Omental fat pad (tissue), 4 donors: Measurements from ENCODE around the gene USP37. TPM values are rescaled to one million over a fixed set of nuclear protein-coding genes. Genes with fewer than 3 reads are reported as not detected.

Experiments used
- ATAC-seq: fragments of 150-250 bp; one replicate; pipeline ENCODE4 v1.9.1; 2016; ENCODE audit warnings: mild to moderate bottlenecking, moderate library complexity; ENCODE audit not compliant: low FRiP score
- DNase-seq: peaks from one replicate; pipeline ENCODE4 v3.0.0-alpha.2; 2019; ENCODE audit warnings: low spot score
- small RNA-seq: library from RNA; depleted of rRNA; stranded (forward); fragments of <200 nt; gene quantifications from one replicate; pipeline ENCODE3, GENCODE V24; 2016
- total RNA-seq, 4 donors: library from RNA; depleted of rRNA; stranded (reverse); fragments of >200 nt; gene quantifications; one replicate each; pipeline ENCODE4 v1.1.0, GENCODE V29; 2016
- TF ChIP-seq, protein P1 (sequence below), 3 donors: fragments of 450-650 bp; IDR thresholded peaks; one replicate each; pipeline ENCODE4 v1.5.1; 2016 to 2017; ENCODE audit warnings: antibody characterized with exemption in 3 of 3, mild to moderate bottlenecking in 3 of 3, moderate library complexity in 2 of 3

The USP37 gene
- total RNA-seq, 4 donors from 2014 or later, result 8.5 to 44.6 (median 12.2) TPM

DNA sequence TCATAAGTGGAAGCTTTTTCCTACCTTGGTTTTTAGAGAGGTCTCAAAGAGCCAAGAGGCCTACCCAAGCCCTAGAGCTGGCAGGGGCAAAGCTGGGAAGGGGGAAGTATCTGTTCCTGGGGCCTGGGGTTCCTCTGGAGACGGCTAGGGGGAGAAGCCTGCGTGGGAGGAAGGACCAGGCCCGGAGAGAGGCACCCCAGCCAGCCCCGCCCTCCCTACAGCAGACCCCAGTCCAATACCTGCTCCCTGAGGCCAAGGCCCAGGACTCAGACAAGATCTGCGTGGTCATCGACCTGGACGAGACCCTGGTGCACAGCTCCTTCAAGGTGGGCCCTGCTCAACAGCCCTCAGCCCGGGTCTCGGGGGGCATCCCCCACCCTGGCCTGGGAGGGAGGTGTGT lies 166.3 kb downstream of the USP37 start:
- DNase-seq, result no peak
- TF ChIP-seq, protein P1, sequence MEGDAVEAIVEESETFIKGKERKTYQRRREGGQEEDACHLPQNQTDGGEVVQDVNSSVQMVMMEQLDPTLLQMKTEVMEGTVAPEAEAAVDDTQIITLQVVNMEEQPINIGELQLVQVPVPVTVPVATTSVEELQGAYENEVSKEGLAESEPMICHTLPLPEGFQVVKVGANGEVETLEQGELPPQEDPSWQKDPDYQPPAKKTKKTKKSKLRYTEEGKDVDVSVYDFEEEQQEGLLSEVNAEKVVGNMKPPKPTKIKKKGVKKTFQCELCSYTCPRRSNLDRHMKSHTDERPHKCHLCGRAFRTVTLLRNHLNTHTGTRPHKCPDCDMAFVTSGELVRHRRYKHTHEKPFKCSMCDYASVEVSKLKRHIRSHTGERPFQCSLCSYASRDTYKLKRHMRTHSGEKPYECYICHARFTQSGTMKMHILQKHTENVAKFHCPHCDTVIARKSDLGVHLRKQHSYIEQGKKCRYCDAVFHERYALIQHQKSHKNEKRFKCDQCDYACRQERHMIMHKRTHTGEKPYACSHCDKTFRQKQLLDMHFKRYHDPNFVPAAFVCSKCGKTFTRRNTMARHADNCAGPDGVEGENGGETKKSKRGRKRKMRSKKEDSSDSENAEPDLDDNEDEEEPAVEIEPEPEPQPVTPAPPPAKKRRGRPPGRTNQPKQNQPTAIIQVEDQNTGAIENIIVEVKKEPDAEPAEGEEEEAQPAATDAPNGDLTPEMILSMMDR (IDR thresholded peaks at IDR 0.05), result no peak
- ATAC-seq, result no peak

DNA sequence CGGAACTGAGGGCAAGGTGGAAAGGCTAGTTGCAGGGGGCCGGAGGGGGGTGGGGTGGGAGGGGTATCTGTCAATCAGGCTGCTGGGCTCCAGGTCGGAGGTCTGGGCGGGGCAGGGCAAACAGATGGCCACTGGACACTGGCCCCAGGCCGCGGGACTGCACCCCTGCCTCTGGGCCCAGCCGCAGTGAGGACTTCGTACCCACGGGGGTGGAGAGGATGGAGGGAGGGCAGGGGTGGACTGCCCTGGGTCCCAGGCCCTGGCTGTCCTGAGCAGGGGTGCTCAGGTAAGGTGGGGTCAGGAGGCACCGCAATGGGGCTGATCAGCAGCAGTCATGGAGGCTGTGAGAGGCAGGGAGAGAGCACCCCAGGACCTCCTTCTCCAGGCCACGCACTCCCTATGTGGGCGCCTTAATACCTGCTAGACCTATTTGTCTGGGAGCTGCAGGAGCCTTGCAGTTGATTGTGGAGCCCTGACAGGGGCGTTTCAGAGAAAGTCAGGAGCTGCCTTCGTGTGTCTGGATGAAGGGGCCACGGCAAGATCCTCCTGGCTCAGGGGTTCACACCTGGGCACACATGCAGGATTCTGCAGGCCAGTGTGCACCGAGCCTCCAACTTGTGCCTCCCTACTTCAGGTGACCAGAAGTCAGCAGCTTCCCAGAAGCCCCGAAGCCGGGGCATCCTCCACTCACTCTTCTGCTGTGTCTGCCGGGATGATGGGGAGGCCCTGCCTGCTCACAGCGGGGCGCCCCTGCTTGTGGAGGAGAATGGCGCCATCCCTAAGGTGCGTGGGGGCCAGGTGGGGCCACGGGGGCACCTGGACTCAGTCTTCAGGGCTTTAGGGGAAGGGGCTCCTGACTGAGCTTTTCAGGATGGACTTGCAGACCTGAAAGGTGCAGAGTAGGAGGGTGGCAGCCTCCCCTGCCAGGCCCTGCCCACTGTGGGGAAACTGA lies 166.9 kb downstream of the USP37 start:
- TF ChIP-seq, protein P1 (IDR thresholded peaks at IDR 0.05), result no peak
- no peak for ATAC-seq
- DNase-seq, result no peak

Small RNA genes within 50 kb of the gene (small RNA-seq; reads per million reads assigned to genes)
- gene MIR26B, result 351 reads per million, percentile 98 among the genes with 10 or more reads in this experiment
- not detected for gene RNU6-136P

Other genes starting within 250 kb of the USP37 start
- gene CATIP, start 211.5 kb downstream of the USP37 start, total RNA-seq, result not detected
- 100 to 1,000 TPM in 2 of 4 donors, 10 to 100 TPM in 2; 40.0 to 218 (median 127) TPM for gene SLC11A1, start 186.1 kb downstream of the USP37 start, total RNA-seq
- 100 to 1,000 TPM in 2 of 4 donors, 10 to 100 TPM in 2; 77.6 to 147 (median 93.7) TPM for gene CTDSP1, start 168.5 kb downstream of the USP37 start, total RNA-seq
- gene VIL1, start 149.2 kb downstream of the USP37 start, total RNA-seq, result not detected
- 10 to 100 TPM; 35.7 to 88.7 (median 57.9) TPM for gene CNOT9, start 488 bp upstream of the USP37 start, total RNA-seq
- 1 to 10 TPM in 3 of 4 donors, under 1 TPM in 1; 0.56 to 2.9 (median 2.0) TPM for gene PLCD4, start 39.5 kb upstream of the USP37 start, total RNA-seq
- gene ZNF142, start 91.3 kb upstream of the USP37 start, total RNA-seq, result 10 to 100 TPM; 10.0 to 26.0 (median 18.1) TPM
- gene BCS1L, start 91.3 kb upstream of the USP37 start, total RNA-seq, result 10 to 100 TPM; 19.3 to 40.0 (median 20.3) TPM
- gene RNF25, start 103.7 kb upstream of the USP37 start, total RNA-seq, result 10 to 100 TPM; 11.4 to 21.4 (median 18.1) TPM
- gene STK36, start 103.7 kb upstream of the USP37 start, total RNA-seq, result 10 to 100 TPM; 15.6 to 45.7 (median 23.1) TPM
- gene TTLL4, start 142.5 kb upstream of the USP37 start, total RNA-seq, result 10 to 100 TPM in 3 of 4 donors, 1 to 10 TPM in 1; 9.5 to 24.3 (median 15.0) TPM
- 10 to 100 TPM; 22.6 to 89.0 (median 35.9) TPM for gene CYP27A1, start 213.8 kb upstream of the USP37 start, total RNA-seq